Body of pancreas (tissue), 4 donors: Measurements from ENCODE around the gene DNAJC8. TPM values are rescaled to one million over a fixed set of nuclear protein-coding genes. Genes with fewer than 3 reads are reported as not detected.

ENCODE experiments used
- ATAC-seq: fragments of 150-250 bp; one replicate; pipeline ENCODE4 v1.9.1; 2016
- DNase-seq, 4 donors: peaks; one replicate each; pipeline ENCODE4 v3.0.0-alpha.2; 2019
- H3K27ac ChIP-seq, 4 donors: fragments of 200-600 bp; sonication (generic); 1 replicate in 3 of 4; 2 replicates in 1 of 4; pipeline versions ENCODE4 v1.5.1 to v1.6.1; 2016 to 2019; ENCODE audit warnings: mild to moderate bottlenecking in 1 of 4, mixed read lengths in 1 of 4, moderate library complexity in 1 of 4
- H3K27me3 ChIP-seq, 2 donors: fragments of 200-600 bp; sonication (generic); one replicate each; pipeline ENCODE4 v1.6.0; 2016; ENCODE audit warnings: mild to moderate bottlenecking in 1 of 2
- H3K36me3 ChIP-seq, 2 donors: fragments of 200-600 bp; sonication (generic); replicated peaks in 1 of 2; 2 replicates each; pipeline ENCODE4 v1.5.1; 2016; ENCODE audit warnings: low read depth in 2 of 2; ENCODE audit not compliant: insufficient read depth in 1 of 2
- H3K4me1 ChIP-seq: fragments of 200-600 bp; sonication (generic); one replicate; pipeline ENCODE4 v1.6.0; 2016
- H3K4me3 ChIP-seq, 2 donors: fragments of 200-600 bp; sonication (generic); 1 replicate in 1 of 2; 2 replicates in 1 of 2; pipeline ENCODE4 v1.5.1; 2016 to 2019
- H3K9me3 ChIP-seq, 3 donors: fragments of 200-600 bp; sonication (generic); 1 replicate in 2 of 3; 2 replicates in 1 of 3; pipeline ENCODE4 v1.5.1; 2016
- POLR2A ChIP-seq, 3 donors: fragments of 450-650 bp; IDR thresholded peaks; one replicate each; pipeline ENCODE4 v1.6.1; 2016; ENCODE audit warnings: antibody characterized with exemption in 3 of 3, mild to moderate bottlenecking in 2 of 3
- WGBS, 2 donors: methylation state at CpG; one replicate each; pipeline ENCODE4 v1.1.5; 2017; 5-methylcytosine and 5-hydroxymethylcytosine counted together
- intact Hi-C: fragments of 100-400 bp; cut with DNase I; formaldehyde crosslinking; loops from one replicate; pipeline ENCODE4 v1.15.1; 2023
- total RNA-seq, 2 donors: library from RNA; depleted of rRNA; stranded (reverse); fragments of >200 nt; gene quantifications; one replicate each; pipeline ENCODE4 v1.1.0, GENCODE V29; 2016
- TF ChIP-seq, protein P1 (sequence below), 7 experiments: fragments of 450-650 bp in 4 of 7; fragments of 200-600 bp in 3 of 7; sonication (generic) in 3 of 7; IDR thresholded peaks; one replicate each; pipeline ENCODE4 v1.5.1; 2016 to 2019; ENCODE audit warnings: antibody characterized with exemption in 7 of 7

DNAJC8 gene, protein sequence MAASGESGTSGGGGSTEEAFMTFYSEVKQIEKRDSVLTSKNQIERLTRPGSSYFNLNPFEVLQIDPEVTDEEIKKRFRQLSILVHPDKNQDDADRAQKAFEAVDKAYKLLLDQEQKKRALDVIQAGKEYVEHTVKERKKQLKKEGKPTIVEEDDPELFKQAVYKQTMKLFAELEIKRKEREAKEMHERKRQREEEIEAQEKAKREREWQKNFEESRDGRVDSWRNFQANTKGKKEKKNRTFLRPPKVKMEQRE
- total RNA-seq = 10 to 100 TPM; 18.7 to 53.1 TPM

DNA sequence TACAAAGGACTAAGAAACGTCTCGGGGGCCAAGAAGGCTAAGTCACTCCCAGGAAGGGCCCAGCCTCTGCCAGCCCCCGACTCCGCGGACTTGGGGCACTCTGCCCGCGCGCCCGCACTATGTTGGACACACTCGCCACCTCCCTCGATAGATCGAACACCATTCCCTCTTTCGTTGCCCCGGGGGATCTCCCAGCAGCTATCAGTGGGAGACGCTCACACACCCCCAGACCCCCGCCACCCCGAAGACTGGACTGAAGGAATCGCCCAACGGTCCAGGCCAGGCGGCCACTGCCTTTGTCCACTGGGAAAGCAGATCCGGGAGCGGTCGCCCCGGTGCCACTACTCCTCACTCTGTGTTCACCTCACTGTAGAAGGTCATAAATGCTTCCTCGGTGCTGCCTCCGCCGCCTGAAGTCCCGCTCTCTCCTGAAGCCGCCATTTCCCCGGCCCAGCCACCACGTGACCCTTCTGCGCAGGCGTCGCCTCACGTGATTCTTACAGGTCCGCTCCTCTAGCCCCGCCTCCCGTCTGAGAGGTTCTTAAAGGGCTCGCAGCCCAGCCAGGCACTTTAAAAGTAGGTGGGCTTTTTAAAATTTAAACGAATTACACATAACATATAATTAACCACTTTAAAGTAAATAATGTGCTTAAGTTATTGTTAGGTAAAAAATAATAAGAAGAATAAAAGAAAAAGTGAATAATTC, at the start of gene DNAJC8:
DNAJC8 (minus strand) TSS at position 472 of the 706 bp plus-strand sequence; CDS start at position 441, 31 bp downstream.
- Histone ChIP-seq H3K36me3 (peaks cover 2 to 8% of the 10 kb centered on the region in 2 donors), H3K27ac (peak within 1 kb of the TSS; percentile 40 to 84 (median 78)), H3K9me3 (no peaks in the 10 kb centered on the region), H3K4me3 (peak within 1 kb of the TSS; percentile 94 to 99), H3K27me3 (no peaks in the 10 kb centered on the region), H3K4me1 (peaks cover 47% of the 10 kb centered on the region)
- TF ChIP-seq POLR2A (IDR thresholded peaks at IDR 0.05) = peak in 2 of 3 donors; percentile 70 to 79
- TF ChIP-seq, protein P1, sequence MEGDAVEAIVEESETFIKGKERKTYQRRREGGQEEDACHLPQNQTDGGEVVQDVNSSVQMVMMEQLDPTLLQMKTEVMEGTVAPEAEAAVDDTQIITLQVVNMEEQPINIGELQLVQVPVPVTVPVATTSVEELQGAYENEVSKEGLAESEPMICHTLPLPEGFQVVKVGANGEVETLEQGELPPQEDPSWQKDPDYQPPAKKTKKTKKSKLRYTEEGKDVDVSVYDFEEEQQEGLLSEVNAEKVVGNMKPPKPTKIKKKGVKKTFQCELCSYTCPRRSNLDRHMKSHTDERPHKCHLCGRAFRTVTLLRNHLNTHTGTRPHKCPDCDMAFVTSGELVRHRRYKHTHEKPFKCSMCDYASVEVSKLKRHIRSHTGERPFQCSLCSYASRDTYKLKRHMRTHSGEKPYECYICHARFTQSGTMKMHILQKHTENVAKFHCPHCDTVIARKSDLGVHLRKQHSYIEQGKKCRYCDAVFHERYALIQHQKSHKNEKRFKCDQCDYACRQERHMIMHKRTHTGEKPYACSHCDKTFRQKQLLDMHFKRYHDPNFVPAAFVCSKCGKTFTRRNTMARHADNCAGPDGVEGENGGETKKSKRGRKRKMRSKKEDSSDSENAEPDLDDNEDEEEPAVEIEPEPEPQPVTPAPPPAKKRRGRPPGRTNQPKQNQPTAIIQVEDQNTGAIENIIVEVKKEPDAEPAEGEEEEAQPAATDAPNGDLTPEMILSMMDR (IDR thresholded peaks at IDR 0.05) = peak in 1 of 7 experiments; percentile 12
- intact Hi-C loops = no loop called here
- 1% methylated on average over 27 to 40 of the region's 40 CpGs for WGBS, 2 donors
- DNase-seq = peak; percentile 95 to 99 (median 98)
- peak; percentile 71 for ATAC-seq

DNA sequence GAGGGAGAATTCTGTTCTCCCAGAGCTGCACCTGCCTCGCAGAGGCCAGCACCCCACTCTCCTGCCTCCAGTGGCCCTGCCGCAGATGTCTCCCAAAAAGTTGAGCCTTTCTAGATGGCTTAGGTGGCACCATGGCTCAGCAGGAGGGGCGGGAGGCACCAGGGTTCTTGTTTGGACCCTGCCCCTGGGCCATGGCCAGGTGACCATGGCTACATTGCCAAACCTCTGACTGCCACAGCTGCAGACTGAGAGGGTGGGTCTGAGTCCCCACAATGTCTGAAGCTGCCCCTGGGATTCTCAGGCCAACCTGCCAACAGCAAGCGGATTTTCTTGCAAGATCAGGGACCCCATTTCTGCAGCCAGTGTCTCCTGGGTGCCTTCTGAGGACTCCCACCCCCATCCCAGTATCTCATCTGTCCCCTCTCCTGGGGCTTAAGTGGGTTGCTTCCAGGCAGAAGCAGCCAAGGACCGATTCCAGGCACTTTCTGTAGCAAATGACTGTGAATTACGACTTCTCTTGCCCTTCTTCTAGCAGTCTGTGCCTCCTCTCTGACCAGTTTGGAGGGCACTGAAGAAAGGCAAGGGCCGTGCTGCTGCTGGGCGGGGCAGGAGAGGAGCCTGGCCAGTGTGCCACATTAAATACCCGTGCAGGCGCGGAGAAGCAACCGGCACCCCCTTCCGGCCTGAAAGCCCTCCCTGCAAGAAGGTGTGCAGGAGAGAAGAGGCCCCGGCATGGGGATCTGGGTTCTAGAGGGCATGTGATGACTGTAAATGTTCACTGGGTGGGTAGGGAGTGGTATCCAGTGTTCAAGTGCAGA, 49.0 kb upstream of the DNAJC8 start:
- no peak for ATAC-seq
- no peak for TF ChIP-seq POLR2A (IDR thresholded peaks at IDR 0.05)
- TF ChIP-seq, protein P1 (IDR thresholded peaks at IDR 0.05) = no peak
- 87 to 89% methylated on average over 12 to 14 of the region's 14 CpGs for WGBS, 2 donors

DNA sequence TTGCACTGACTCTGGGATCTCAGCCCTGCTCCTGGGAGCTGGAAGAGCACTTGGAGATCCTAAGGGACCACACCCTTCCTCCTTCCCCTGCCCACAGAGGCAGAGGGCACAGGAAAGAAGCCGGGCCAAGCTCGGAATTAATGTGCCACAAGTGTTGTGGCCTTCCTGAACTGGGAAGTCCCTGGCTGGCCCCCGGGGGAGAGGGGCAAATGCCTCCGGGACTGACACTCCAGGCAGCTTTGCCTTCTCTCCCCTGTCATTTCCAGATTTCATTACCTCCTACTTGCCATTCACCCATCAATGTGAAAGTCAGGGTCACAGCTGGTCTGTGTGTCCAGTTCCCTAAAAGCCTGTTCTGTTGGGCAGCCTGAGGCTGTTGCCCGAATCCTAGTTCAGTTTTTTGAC, 48.1 kb upstream of the DNAJC8 start:
- WGBS, 2 donors = 84 to 88% methylated on average over 1 to 5 of the region's 5 CpGs
- no peak for TF ChIP-seq POLR2A (IDR thresholded peaks at IDR 0.05)
- H3K27ac ChIP-seq = peak overlapping the region in 1 of 4 donors; percentile 31

More for the DNA sequence above, 49.0 kb upstream of the DNAJC8 start:
- H3K27me3 ChIP-seq = no peaks in the 10 kb centered on the region
- DNase-seq = no peak
- H3K36me3 ChIP-seq = peaks cover 7 to 18% of the 10 kb centered on the region in 2 donors
- H3K9me3 ChIP-seq = no peaks in the 10 kb centered on the region
- peak overlapping the region in 1 of 4 donors; percentile 16 for H3K27ac ChIP-seq
- no peaks in the 10 kb centered on the region for H3K4me1 ChIP-seq
- intact Hi-C loops = no loop called here
- no peak overlapping the region for H3K4me3 ChIP-seq

DNA sequence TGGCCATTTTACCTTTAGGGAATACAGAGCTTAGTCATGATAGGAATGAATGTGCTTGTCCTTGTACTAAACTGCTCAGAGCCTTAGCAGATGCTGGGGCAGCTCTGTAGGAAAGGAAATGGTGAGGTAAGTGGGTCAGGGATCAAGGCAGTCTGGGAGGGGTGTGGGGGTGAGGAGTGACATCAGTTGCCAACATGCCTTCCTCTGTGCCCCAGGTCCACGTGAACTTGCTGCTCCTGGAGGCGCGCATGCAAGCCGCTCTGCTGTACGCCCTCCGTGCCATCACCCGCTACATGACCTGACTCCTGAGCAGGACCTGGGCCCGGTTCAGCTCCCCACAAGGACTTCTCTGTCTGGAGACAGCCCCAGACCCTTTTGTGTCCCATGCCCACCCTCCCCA, 47.7 kb upstream of the DNAJC8 start:
- intact Hi-C loops = no loop called here
- no peaks in the 10 kb centered on the region for H3K27me3 ChIP-seq
- DNase-seq (no peak), ATAC-seq (no peak)
- peaks cover 7 to 18% of the 10 kb centered on the region in 2 donors for H3K36me3 ChIP-seq
- peak overlapping the region in 1 of 4 donors; percentile 31 for H3K27ac ChIP-seq
- WGBS, 2 donors = 93 to 97% methylated on average over 8 of the region's 8 CpGs
- no peak for TF ChIP-seq POLR2A (IDR thresholded peaks at IDR 0.05)
- TF ChIP-seq, protein P1 (IDR thresholded peaks at IDR 0.05) = no peak
- no peak overlapping the region for H3K4me3 ChIP-seq
- no peaks in the 10 kb centered on the region for H3K9me3 ChIP-seq
- no peaks in the 10 kb centered on the region for H3K4me1 ChIP-seq

More for the DNA sequence above, 48.1 kb upstream of the DNAJC8 start:
- Histone ChIP-seq H3K36me3 (peaks cover 7 to 18% of the 10 kb centered on the region in 2 donors), H3K4me1 (no peaks in the 10 kb centered on the region), H3K4me3 (no peak overlapping the region), H3K9me3 (no peaks in the 10 kb centered on the region), H3K27me3 (no peaks in the 10 kb centered on the region)
- no peak for DNase-seq
- ATAC-seq = no peak
- intact Hi-C loops = no loop called here

DNA sequence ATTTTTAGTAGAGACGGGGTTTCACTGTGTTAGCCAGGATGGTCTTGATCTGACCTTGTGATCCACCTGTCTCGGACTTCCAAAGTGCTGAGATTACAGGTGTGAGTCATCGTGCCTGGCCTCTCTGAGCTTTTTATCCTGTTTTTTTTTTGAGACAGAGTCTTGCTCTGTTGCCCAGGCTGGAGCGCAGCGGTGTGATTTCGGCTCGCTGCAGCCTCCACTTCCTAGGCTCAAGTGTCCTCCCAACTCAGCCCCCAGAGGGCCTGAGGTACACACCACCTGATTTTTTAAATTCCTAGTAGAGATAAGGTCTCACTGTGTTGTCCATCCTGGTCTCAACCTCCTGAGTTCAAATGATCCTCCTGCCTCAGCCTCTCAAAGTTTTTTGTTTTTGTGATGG, 46.9 kb upstream of the DNAJC8 start:
- Histone ChIP-seq H3K4me3 (no peak overlapping the region), H3K36me3 (peaks cover 7 to 21% of the 10 kb centered on the region in 2 donors), H3K9me3 (no peaks in the 10 kb centered on the region), H3K4me1 (no peaks in the 10 kb centered on the region), H3K27me3 (no peaks in the 10 kb centered on the region), H3K27ac (no peak overlapping the region)
- intact Hi-C loops = no loop called here
- TF ChIP-seq, protein P1 (IDR thresholded peaks at IDR 0.05) = no peak
- ATAC-seq (no peak), DNase-seq (no peak)
- 91 to 97% methylated on average over 6 to 7 of the region's 7 CpGs for WGBS, 2 donors
